ENCODE measurements around the gene RAPH1.

The RAPH1 gene, protein sequence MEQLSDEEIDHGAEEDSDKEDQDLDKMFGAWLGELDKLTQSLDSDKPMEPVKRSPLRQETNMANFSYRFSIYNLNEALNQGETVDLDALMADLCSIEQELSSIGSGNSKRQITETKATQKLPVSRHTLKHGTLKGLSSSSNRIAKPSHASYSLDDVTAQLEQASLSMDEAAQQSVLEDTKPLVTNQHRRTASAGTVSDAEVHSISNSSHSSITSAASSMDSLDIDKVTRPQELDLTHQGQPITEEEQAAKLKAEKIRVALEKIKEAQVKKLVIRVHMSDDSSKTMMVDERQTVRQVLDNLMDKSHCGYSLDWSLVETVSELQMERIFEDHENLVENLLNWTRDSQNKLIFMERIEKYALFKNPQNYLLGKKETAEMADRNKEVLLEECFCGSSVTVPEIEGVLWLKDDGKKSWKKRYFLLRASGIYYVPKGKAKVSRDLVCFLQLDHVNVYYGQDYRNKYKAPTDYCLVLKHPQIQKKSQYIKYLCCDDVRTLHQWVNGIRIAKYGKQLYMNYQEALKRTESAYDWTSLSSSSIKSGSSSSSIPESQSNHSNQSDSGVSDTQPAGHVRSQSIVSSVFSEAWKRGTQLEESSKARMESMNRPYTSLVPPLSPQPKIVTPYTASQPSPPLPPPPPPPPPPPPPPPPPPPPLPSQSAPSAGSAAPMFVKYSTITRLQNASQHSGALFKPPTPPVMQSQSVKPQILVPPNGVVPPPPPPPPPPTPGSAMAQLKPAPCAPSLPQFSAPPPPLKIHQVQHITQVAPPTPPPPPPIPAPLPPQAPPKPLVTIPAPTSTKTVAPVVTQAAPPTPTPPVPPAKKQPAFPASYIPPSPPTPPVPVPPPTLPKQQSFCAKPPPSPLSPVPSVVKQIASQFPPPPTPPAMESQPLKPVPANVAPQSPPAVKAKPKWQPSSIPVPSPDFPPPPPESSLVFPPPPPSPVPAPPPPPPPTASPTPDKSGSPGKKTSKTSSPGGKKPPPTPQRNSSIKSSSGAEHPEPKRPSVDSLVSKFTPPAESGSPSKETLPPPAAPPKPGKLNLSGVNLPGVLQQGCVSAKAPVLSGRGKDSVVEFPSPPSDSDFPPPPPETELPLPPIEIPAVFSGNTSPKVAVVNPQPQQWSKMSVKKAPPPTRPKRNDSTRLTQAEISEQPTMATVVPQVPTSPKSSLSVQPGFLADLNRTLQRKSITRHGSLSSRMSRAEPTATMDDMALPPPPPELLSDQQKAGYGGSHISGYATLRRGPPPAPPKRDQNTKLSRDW

GRCh38 chr2:203535078-203535783 is at the start of gene RAPH1:
RAPH1 (minus strand) TSS chr2:203535301; CDS start chr2:203495353, 39,948 bp downstream.
- ChIA-PET CTCF (interaction anchor here (0.6 kb wide), 3 partner anchors 118 to 1295 kb away, joined by 3 to 5 read pairs (median 3); no protein-coding TSS in a partner anchor), POLR2A (interaction anchor here (1.1 to 1.9 kb wide), 2 partner anchors 9 to 15 kb away, joined by 3 to 8 read pairs; no protein-coding TSS in a partner anchor)
- Histone ChIP-seq H3K36me3 (ENCODE audit: control insufficient read depth in 2 of 2, insufficient read depth in 1 of 2, low read length in 2 of 2) (no peaks in the 10 kb centered on the region), H3K27ac (ENCODE audit: extremely low read depth, low read depth, low read length) (peak within 1 kb of the TSS; percentile 89), H3K4me1 (ENCODE audit: control insufficient read depth, insufficient read depth, low read length) (peaks cover 6% of the 10 kb centered on the region; the same call in 1 of the 2 replicates), H3K4me3 (ENCODE audit: low read depth, low read length) (peak within 1 kb of the TSS; percentile 93), H3K9me3 (ENCODE audit: control insufficient read depth, insufficient read depth, low read depth, low read length) (no peaks in the 10 kb centered on the region)
- TF ChIP-seq HIC1 (tag by site-specific recombination; IDR thresholded peaks at IDR 0.05) (no peak), ZNF132 (tag by site-specific recombination; IDR thresholded peaks at IDR 0.05; ENCODE audit: borderline replicate concordance) (no peak), ZNF211 (tag by site-specific recombination; IDR thresholded peaks at IDR 0.05; ENCODE audit: low read depth) (no peak), KLF17 (tag by site-specific recombination; IDR thresholded peaks at IDR 0.05) (no peak), ZNF670 (tag by site-specific recombination; IDR thresholded peaks at IDR 0.05; ENCODE audit: low read depth) (no peak), ZBTB8A (tag by site-specific recombination; IDR thresholded peaks at IDR 0.05) (peak; percentile 94), ZXDB (tag by site-specific recombination; IDR thresholded peaks at IDR 0.05) (0 out of 2 replicates have a peak, but pooled peaks have one; percentile 19), TRIM28 (IDR thresholded peaks at IDR 0.05; ENCODE audit: borderline replicate concordance, low read length) (peak; percentile 86), ZNF561 (tag by site-specific recombination; IDR thresholded peaks at IDR 0.05; ENCODE audit: borderline replicate concordance) (peak; percentile 42; the same call in 1 of the 2 replicates), ZFHX2 (tag by site-specific recombination; conservative IDR thresholded peaks at IDR 0.05) (peak; percentile 34; the same call in 1 of the 2 replicates), ZFP69B (tag by site-specific recombination; IDR thresholded peaks at IDR 0.05) (no peak), ZNF544 (tag by site-specific recombination; IDR thresholded peaks at IDR 0.05) (no peak), EGR2 (tag by site-specific recombination; IDR thresholded peaks at IDR 0.05; ENCODE audit: low read depth) (peak; percentile 37; the same call in 1 of the 2 replicates), KLF1 (tag by site-specific recombination; IDR thresholded peaks at IDR 0.05) (peak; percentile 50; the same call in 1 of the 2 replicates), ZNF747 (tag by site-specific recombination; IDR thresholded peaks at IDR 0.05) (no peak), ZNF433 (tag by site-specific recombination; IDR thresholded peaks at IDR 0.05; ENCODE audit: low read depth) (no peak), ZNF626 (tag by site-specific recombination; IDR thresholded peaks at IDR 0.05) (no peak), ZNF501 (tag by site-specific recombination; IDR thresholded peaks at IDR 0.05) (0 out of 2 replicates have a peak, but pooled peaks have one; percentile 26), ZNF677 (tag by site-specific recombination; IDR thresholded peaks at IDR 0.05) (no peak), ZNF239 (tag by site-specific recombination; IDR thresholded peaks at IDR 0.05) (no peak), KLF8 (tag by site-specific recombination; IDR thresholded peaks at IDR 0.05) (peak; percentile 47; the same call in 1 of the 2 replicates), ZEB2 (tag by site-specific recombination; IDR thresholded peaks at IDR 0.05) (0 out of 2 replicates have a peak, but pooled peaks have one; percentile 27), ZNF768 (tag by site-specific recombination; IDR thresholded peaks at IDR 0.05) (0 out of 2 replicates have a peak, but pooled peaks have one; percentile 21)
- TF ChIP-seq, protein P1, sequence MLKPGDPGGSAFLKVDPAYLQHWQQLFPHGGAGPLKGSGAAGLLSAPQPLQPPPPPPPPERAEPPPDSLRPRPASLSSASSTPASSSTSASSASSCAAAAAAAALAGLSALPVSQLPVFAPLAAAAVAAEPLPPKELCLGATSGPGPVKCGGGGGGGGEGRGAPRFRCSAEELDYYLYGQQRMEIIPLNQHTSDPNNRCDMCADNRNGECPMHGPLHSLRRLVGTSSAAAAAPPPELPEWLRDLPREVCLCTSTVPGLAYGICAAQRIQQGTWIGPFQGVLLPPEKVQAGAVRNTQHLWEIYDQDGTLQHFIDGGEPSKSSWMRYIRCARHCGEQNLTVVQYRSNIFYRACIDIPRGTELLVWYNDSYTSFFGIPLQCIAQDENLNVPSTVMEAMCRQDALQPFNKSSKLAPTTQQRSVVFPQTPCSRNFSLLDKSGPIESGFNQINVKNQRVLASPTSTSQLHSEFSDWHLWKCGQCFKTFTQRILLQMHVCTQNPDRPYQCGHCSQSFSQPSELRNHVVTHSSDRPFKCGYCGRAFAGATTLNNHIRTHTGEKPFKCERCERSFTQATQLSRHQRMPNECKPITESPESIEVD (tag by site-specific recombination; IDR thresholded peaks at IDR 0.05), result no peak
- TF ChIP-seq, protein P2, sequence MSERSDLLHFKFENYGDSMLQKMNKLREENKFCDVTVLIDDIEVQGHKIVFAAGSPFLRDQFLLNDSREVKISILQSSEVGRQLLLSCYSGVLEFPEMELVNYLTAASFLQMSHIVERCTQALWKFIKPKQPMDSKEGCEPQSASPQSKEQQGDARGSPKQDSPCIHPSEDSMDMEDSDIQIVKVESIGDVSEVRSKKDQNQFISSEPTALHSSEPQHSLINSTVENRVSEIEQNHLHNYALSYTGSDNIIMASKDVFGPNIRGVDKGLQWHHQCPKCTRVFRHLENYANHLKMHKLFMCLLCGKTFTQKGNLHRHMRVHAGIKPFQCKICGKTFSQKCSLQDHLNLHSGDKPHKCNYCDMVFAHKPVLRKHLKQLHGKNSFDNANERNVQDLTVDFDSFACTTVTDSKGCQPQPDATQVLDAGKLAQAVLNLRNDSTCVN (tag by site-specific recombination; optimal IDR thresholded peaks at IDR 0.05), result peak; percentile 81

All from HEK293 (cell line).